NCI-H748 treated with DMSO at 0.1 percent for 48 hours (cell line): ENCODE data around the gene COA8.

Experiments used
- DNase-seq: peaks from one replicate; lab custom pipeline; 2025; lab: John Stamatoyannopoulos, UW

The COA8 gene

GRCh38 chr14:103526247-103526913 is 36.4 kb upstream of the COA8 start:
- no peak for DNase-seq

DNA sequence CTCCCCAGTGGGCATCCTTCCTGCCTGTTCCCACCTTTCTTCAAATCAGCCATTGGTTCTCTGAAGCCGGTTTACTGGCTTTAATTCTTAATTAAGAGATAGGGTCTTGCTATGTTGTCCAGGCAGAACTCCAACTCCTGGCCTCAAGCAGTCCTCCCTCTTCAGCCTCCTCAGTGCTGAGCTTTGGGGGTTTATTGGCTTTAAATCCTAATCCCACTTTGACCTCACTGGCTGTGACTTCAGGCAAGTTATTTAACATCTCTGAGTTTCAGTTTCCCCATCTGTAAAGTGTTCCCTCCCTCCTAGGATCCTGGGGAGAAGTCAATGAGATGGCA is 35.9 kb upstream of the COA8 start:
- no peak for DNase-seq

GRCh38 chr14:103527408-103528145 is 35.2 kb upstream of the COA8 start:
- no peak for DNase-seq

- DNase-seq: no peak
These were observed 34.6 kb upstream of the COA8 start for GRCh38 chr14:103528146-103528586.

- DNase-seq: peak; percentile 91
These were observed 34.0 kb upstream of the COA8 start, which contains the start of gene TRMT61A for GRCh38 chr14:103528587-103529382. TSS of gene TRMT61A (plus strand) at chr14:103529196. CDS start at chr14:103529979, 783 bp downstream.

- DNase-seq: no peak
These were observed 33.1 kb upstream of the COA8 start for GRCh38 chr14:103529383-103530365.

- DNase-seq: no peak
These were observed 32.4 kb upstream of the COA8 start for GRCh38 chr14:103530390-103530789.

DNA sequence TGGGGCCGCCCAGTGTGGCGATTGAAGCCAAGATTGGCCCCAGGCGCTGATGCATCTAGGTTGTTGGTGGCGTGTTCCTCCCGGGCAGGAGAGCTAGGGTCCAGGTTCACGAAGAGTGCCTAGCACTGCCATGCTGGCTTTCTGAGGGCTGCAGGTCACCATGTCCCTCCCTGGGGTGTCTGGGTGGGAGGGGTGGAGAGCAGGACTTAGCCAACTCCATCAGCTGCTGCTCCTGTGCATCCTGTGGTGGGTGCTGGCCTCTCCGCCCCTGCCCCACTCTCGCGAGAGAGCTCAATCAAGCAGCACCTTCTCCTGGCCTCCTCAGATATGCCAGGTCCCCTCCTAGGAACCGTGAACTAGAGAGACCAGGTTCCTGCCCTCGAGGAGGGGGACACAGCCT is 31.9 kb upstream of the COA8 start:
- no peak for DNase-seq

DNA sequence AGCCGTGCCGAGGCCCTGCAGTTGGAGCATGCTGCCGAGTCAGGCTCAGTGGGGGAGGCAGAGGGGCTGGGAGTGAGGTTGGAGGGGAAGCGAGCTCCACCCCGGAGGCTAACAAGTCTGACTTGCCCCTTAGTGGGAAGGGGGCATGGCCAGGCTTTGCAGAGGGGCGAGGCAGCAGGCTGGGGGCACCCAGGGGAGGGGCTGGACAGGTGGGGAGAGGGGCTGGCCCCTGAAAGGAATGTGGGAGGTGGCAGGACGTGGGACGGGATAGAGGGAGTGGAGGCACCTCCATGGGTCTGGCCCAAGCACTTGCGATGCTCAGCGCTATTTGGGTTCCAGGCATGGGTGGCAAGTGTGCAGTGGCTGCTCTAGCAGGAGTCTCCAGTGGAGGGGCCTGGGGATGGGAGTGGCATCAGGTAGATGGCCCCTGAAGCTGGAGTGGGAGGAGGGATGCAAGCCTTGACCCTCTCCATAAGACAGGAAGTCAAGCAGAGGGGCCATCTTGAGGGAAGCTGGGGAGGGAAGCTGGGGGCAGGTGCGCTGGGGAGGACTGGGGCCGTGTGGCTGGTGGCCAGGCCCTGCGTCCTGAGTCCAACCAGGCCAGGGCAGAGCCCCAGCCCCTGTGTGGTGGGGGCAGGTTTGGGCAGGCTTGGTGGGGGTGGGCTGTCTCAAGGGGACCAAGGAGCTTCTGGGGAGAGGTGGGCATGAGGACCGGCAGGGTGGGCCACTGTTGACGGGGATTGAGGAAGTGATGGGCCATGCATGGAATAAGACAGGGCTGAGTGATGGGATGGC is 31.1 kb upstream of the COA8 start:
- no peak for DNase-seq

- no peak for DNase-seq
These were observed 30.3 kb upstream of the COA8 start for GRCh38 chr14:103532216-103533136.

DNA sequence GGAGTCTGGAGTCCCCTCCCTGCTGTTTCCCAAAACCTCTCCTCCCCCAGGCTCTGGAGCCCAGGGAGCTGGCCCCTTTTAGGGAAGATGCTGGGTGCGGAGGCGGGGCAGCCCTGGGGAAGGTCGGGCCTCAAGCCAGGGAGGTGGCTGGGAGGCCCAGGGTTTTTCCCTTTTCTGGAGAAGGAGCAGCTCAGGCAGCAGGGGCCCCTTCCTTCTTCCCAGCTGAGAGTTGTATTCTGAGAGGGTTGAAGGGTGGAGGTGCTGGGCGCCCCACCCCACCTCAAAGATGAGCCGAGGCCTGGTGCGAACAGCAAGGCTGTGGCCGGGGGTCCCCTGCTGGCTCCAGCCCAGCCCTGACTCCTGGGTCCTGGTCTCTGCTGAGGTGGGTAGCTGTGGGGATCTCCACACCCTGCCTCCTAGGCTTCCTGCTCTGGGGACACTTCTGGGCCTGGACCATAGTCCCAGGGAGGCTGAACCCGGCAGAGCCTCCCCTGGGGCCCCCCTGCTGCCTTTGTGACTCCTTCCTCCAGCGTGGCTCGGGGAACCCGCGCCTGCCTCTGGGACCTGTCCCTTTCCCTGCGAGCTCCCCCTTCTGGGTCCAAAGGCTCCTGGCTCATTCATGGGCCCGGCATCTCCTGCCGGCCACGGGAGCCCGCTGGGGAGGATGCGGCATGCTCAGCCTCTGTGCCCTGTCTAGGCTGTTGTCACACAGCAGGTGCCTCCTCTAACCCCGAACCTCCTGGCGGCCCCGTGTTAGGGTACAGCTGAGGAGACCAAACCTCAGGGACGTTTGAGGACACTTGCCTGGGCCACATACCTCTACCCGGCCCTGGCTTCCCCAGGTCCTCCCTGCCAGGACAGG is 29.4 kb upstream of the COA8 start:
- no peak for DNase-seq

DNA sequence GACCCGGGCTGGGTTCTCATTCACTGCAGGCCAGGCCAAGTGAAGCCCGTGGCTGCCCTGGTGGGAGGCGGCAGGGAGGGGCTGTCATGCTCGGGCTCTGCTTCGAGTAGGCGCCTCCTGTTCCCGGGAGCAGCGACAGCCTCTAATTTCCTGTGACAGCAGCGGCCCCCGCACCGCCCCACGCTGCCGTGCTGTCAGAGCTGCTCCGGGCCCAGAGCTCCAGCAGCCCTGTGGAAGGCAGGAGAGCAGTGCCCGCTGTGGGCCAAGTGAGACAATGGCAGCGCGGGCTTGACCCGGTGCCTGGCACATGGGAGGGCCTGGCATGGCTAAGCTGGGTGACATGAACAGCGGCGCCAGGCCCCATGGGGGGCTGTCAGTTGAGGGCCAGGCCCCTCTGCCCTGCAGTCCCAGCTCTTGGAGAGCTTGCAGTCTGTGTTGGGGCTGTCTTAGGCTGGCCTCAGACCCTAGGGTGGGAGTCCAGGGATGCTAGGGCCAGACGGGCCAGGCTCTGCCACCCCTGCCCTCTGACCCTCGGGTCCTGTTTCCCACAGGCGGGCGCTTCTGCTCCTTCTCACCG is 28.7 kb upstream of the COA8 start:
- DNase-seq: no peak

DNA sequence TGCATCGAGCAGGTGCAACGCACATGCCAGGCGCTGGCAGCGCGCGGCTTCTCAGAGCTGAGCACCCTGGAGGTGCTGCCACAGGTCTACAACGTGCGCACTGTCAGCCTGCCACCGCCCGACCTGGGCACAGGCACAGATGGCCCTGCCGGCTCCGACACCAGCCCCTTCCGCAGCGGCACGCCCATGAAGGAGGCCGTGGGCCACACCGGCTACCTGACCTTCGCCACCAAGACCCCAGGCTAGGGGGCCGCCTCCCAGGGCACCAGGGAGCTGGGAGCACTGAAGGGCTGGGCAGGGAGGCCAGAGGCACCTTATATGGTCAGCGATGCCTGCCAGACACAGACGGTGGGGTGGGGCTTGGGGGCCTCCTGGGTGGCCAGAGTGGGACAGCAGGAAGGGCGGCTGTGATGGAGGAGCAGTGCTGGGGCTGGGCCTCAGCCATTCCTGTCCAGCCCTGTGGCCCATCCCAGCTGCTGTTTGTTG is 28.1 kb upstream of the COA8 start:
- DNase-seq: no peak

- no peak for DNase-seq
These were observed 27.5 kb upstream of the COA8 start for GRCh38 chr14:103535081-103535890.

- DNase-seq: no peak
These were observed 26.7 kb upstream of the COA8 start for GRCh38 chr14:103535891-103536565.

- DNase-seq: no peak
These were observed 26.1 kb upstream of the COA8 start for GRCh38 chr14:103536693-103537092.
